Measurements from ENCODE around the gene CPSF3. TPM values are rescaled to one million over a fixed set of nuclear protein-coding genes. Genes with fewer than 3 reads are reported as not detected.
"Not testable (repeated sequence)": the region's sequence is repeated elsewhere in the genome, so short reads cannot be mapped to it uniquely, and the experiment has no call there.

Gene CPSF3
- total RNA-seq, 2 donors from 2014 or later: 75.0 to 85.2 TPM

DNA sequence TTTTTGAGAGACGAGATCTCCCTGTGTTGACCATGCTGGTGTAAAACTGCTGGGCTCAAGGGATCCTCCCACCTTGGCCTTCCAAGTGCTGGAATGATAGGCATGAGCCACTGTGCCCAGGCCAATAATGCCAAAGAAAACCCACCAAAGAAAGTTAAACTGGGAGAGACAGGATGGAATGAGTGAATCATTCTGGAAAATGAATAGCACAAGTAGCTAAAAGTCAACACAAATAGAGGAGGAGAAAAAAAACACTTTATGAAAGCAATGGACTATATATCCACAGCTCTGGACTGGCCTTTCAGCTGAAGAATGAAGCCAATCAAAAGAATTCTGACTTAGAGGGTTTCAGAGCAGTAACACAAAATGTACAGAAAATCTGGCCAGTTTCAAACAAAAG lies 74.8 kb downstream of the CPSF3 start:
- no peaks in the 10 kb centered on the region for H3K27me3 Mint-ChIP-seq (ENCODE audit: insufficient read depth)
- Histone ChIP-seq H3K36me3 (ENCODE audit: control insufficient read depth, insufficient read depth, low read length) (peaks cover 81% of the 10 kb centered on the region), H3K4me1 (ENCODE audit: control insufficient read depth, insufficient read depth, low read length) (no peaks in the 10 kb centered on the region), H3K9me3 (ENCODE audit: control insufficient read depth, low read length) (no peaks in the 10 kb centered on the region), H3K4me3 (ENCODE audit: low read length) (no peak overlapping the region), H3K9ac (ENCODE audit: extremely low read depth, low read length, poor library complexity, severe bottlenecking) (no peak overlapping the region), H3K27ac (ENCODE audit: low read depth, low read length) (no peak overlapping the region), H3K27me3 (ENCODE audit: control insufficient read depth, insufficient read depth, low read length, poor library complexity, severe bottlenecking) (no peaks in the 10 kb centered on the region)
- H3K4me3 Mint-ChIP-seq: no peak overlapping the region
- no peaks in the 10 kb centered on the region for H3K4me1 Mint-ChIP-seq
- no peak for DNase-seq
- WGBS, 2 experiments (ENCODE audit: insufficient coverage in 1 of 2, insufficient read length in 1 of 2): 96 to 100% methylated on average over 1 of the region's 1 CpG
- peaks cover 67% of the 10 kb centered on the region for H3K36me3 Mint-ChIP-seq (ENCODE audit: low read depth)
- TF ChIP-seq, protein P1, sequence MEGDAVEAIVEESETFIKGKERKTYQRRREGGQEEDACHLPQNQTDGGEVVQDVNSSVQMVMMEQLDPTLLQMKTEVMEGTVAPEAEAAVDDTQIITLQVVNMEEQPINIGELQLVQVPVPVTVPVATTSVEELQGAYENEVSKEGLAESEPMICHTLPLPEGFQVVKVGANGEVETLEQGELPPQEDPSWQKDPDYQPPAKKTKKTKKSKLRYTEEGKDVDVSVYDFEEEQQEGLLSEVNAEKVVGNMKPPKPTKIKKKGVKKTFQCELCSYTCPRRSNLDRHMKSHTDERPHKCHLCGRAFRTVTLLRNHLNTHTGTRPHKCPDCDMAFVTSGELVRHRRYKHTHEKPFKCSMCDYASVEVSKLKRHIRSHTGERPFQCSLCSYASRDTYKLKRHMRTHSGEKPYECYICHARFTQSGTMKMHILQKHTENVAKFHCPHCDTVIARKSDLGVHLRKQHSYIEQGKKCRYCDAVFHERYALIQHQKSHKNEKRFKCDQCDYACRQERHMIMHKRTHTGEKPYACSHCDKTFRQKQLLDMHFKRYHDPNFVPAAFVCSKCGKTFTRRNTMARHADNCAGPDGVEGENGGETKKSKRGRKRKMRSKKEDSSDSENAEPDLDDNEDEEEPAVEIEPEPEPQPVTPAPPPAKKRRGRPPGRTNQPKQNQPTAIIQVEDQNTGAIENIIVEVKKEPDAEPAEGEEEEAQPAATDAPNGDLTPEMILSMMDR (conservative IDR thresholded peaks at IDR 0.05): no peak
- no peak overlapping the region for H3K27ac Mint-ChIP-seq
- H3K9me3 Mint-ChIP-seq: no peaks in the 10 kb centered on the region

DNA sequence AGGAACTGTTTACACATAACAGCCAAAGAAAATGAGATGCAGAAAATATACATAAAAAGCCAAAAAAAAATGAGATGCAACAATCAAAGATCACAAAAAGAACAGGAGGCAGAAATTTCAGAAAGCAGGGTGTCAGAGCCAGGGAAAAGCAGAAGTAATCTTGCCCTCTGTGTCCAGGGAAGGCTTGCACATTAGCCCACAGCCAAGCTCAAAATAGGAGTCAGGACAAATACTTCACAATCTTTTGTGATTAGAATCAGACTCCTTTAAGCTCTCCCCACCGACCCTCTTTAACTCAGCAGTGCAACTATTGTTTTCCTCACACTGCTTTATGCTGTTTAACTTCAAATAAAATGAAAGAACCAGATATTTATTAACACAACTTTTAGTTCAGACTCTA lies 85.5 kb downstream of the CPSF3 start:
- H3K4me1 Mint-ChIP-seq: no peaks in the 10 kb centered on the region
- peaks cover 74% of the 10 kb centered on the region for H3K36me3 ChIP-seq (ENCODE audit: control insufficient read depth, insufficient read depth, low read length)
- 69% methylated on average over 1 of the region's 1 CpG; no CpG with 5 or more reads in 1 of the 2 experiments for WGBS, 2 experiments (ENCODE audit: insufficient coverage in 1 of 2, insufficient read length in 1 of 2)
- no peak for DNase-seq
- H3K4me3 Mint-ChIP-seq: no peak overlapping the region
- no peaks in the 10 kb centered on the region for H3K4me1 ChIP-seq (ENCODE audit: control insufficient read depth, insufficient read depth, low read length)
- TF ChIP-seq, protein P1 (conservative IDR thresholded peaks at IDR 0.05): no peak
- peak overlapping the region; percentile 74 for H3K27ac ChIP-seq (ENCODE audit: low read depth, low read length)
- H3K27me3 Mint-ChIP-seq (ENCODE audit: insufficient read depth): no peaks in the 10 kb centered on the region
- no peak overlapping the region for H3K4me3 ChIP-seq (ENCODE audit: low read length)
- H3K27ac Mint-ChIP-seq: peak overlapping the region; percentile 13
- no peaks in the 10 kb centered on the region for H3K9me3 ChIP-seq (ENCODE audit: control insufficient read depth, low read length)
- H3K9me3 Mint-ChIP-seq: no peaks in the 10 kb centered on the region
- H3K36me3 Mint-ChIP-seq (ENCODE audit: low read depth): peaks cover 54% of the 10 kb centered on the region
- H3K9ac ChIP-seq (ENCODE audit: extremely low read depth, low read length, poor library complexity, severe bottlenecking): no peak overlapping the region
- H3K27me3 ChIP-seq (ENCODE audit: control insufficient read depth, insufficient read depth, low read length, poor library complexity, severe bottlenecking): no peaks in the 10 kb centered on the region

DNA sequence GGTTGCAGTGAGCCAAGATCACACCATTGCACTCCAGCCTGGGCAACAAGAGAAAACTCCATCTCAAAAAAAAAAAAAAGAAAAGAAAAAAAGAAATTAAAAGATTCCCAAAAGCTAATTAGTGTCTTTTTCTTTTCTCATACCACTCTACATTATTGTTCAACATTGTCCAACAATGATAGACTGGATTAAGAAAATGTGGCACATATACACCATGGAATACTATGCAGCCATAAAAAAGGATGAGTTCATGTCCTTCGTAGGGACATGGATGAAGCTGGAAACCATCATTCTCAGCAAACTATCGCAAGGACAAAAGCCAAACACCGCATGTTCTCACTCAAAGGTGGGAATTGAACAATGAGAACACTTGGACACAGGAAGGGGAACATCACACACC lies 90.5 kb downstream of the CPSF3 start:
- not testable (repeated sequence) for H3K27ac ChIP-seq (ENCODE audit: low read depth, low read length); H3K9me3 ChIP-seq (ENCODE audit: control insufficient read depth, low read length); DNase-seq; H3K4me1 Mint-ChIP-seq; H3K9ac ChIP-seq (ENCODE audit: extremely low read depth, low read length, poor library complexity, severe bottlenecking); H3K4me3 ChIP-seq (ENCODE audit: low read length); H3K27ac Mint-ChIP-seq; H3K27me3 ChIP-seq (ENCODE audit: control insufficient read depth, insufficient read depth, low read length, poor library complexity, severe bottlenecking); H3K27me3 Mint-ChIP-seq (ENCODE audit: insufficient read depth); H3K9me3 Mint-ChIP-seq; H3K4me1 ChIP-seq (ENCODE audit: control insufficient read depth, insufficient read depth, low read length); H3K4me3 Mint-ChIP-seq
- peaks cover 59% of the 10 kb centered on the region for H3K36me3 Mint-ChIP-seq (ENCODE audit: low read depth)
- peaks cover 76% of the 10 kb centered on the region for H3K36me3 ChIP-seq (ENCODE audit: control insufficient read depth, insufficient read depth, low read length)
- WGBS, 2 experiments (ENCODE audit: insufficient coverage in 1 of 2, insufficient read length in 1 of 2): 94% methylated on average over 3 of the region's 3 CpGs; no CpG with 5 or more reads in 1 of the 2 experiments

All from endodermal cell (in vitro differentiated cells).